Endodermal cell (in vitro differentiated cells): Measurements from ENCODE around the gene DCUN1D3. TPM values are rescaled to one million over a fixed set of nuclear protein-coding genes. Genes with fewer than 3 reads are reported as not detected.

Experiments
- DNase-seq: peaks from one replicate; pipeline ENCODE4 v3.0.0-alpha.2; 2017
- H3K27ac ChIP-seq: 2 replicates; pipeline ENCODE4 v1.5.1; 2013; ENCODE audit warnings: mild to moderate bottlenecking, low read depth, low read length, moderate library complexity
- H3K27me3 ChIP-seq: 2 replicates; pipeline ENCODE4 v1.6.1; 2013; ENCODE audit warnings: mild to moderate bottlenecking, low read length, moderate library complexity; ENCODE audit not compliant: insufficient read depth, control insufficient read depth, poor library complexity, severe bottlenecking
- H3K36me3 ChIP-seq: 2 replicates; pipeline ENCODE4 v1.7.0; 2013; ENCODE audit warnings: mild to moderate bottlenecking, low read length, moderate library complexity; ENCODE audit not compliant: control insufficient read depth, insufficient read depth
- H3K4me1 ChIP-seq: one replicate; pipeline ENCODE4 v1.7.0; 2013; ENCODE audit warnings: low read length; ENCODE audit not compliant: control insufficient read depth, insufficient read depth
- H3K4me3 ChIP-seq: 2 replicates; pipeline ENCODE4 v1.5.1; 2013; ENCODE audit warnings: mild to moderate bottlenecking, low read length, moderate library complexity
- H3K9ac ChIP-seq: 2 replicates; pipeline ENCODE4 v1.6.1; 2013; ENCODE audit warnings: mild to moderate bottlenecking, low read length, moderate library complexity; ENCODE audit not compliant: poor library complexity, severe bottlenecking; ENCODE audit errors: extremely low read depth
- H3K9me3 ChIP-seq: 2 replicates; pipeline ENCODE4 v1.6.1; 2013; ENCODE audit warnings: mild to moderate bottlenecking, low read length, moderate library complexity; ENCODE audit not compliant: control insufficient read depth
- H3K27ac Mint-ChIP-seq: 2 replicates; pipeline ENCODE4 v1.8.0; 2020; ENCODE audit warnings: mixed read lengths
- H3K27me3 Mint-ChIP-seq: 2 replicates; pipeline ENCODE4 v1.8.0; 2021; ENCODE audit warnings: mild to moderate bottlenecking, mixed read lengths; ENCODE audit not compliant: insufficient read depth
- H3K36me3 Mint-ChIP-seq: 2 replicates; pipeline ENCODE4 v1.8.0; 2020; ENCODE audit warnings: low read depth, mixed read lengths
- H3K4me1 Mint-ChIP-seq: 2 replicates; pipeline ENCODE4 v1.8.0; 2020; ENCODE audit warnings: mixed read lengths
- H3K4me3 Mint-ChIP-seq: 2 replicates; pipeline ENCODE4 v1.8.0; 2020; ENCODE audit warnings: mild to moderate bottlenecking, moderate library complexity, mixed read lengths
- H3K9me3 Mint-ChIP-seq: 2 replicates; pipeline ENCODE4 v1.8.0; 2020; ENCODE audit warnings: mild to moderate bottlenecking, mixed read lengths
- CTCF ChIP-seq: fragments of 200-600 bp; sonication (generic); conservative IDR thresholded peaks from 2 replicates; pipeline ENCODE4 v1.5.0; 2021; ENCODE audit warnings: antibody characterized with exemption, mild to moderate bottlenecking
- WGBS, 2 experiments: methylation state at CpG; one replicate each; pipeline versions ENCODE4 v1.1.5 to v1.1.7; 2013; ENCODE audit warnings: missing lambda C conversion rate in 2 of 2, mixed read lengths in 1 of 2; ENCODE audit not compliant: insufficient coverage in 1 of 2, insufficient read length in 1 of 2; 5-methylcytosine and 5-hydroxymethylcytosine counted together
- total RNA-seq, 2 donors: library from RNA; stranded (reverse); fragmentation: NEBNext Ultra II Directional in 1 of 2; extraction: Animal tissue kit (Norgen Biotek cat#: 25700) in 1 of 2; gene quantifications; 2 replicates in 1 of 2; 3 replicates in 1 of 2; pipeline ENCODE4 v1.2.1, GENCODE V29; 2021

The DCUN1D3 gene
- total RNA-seq, 2 donors from 2014 or later, result 21.3 to 22.7 TPM

GRCh38 chr16:20857281-20857680, 42.9 kb downstream of the DCUN1D3 start:
- H3K36me3 Mint-ChIP-seq, result peaks cover 31% of the 10 kb centered on the region
- Histone ChIP-seq H3K27ac (no peak overlapping the region), H3K27me3 (no peaks in the 10 kb centered on the region), H3K36me3 (peaks cover 42% of the 10 kb centered on the region), H3K9ac (no peak overlapping the region), H3K4me1 (no peaks in the 10 kb centered on the region), H3K4me3 (no peak overlapping the region), H3K9me3 (no peaks in the 10 kb centered on the region)
- no peak for DNase-seq
- TF ChIP-seq CTCF, result no peak
- 96% methylated on average over 2 of the region's 2 CpGs; no CpG with 5 or more reads in 1 of the 2 experiments for WGBS, 2 experiments
- no peak overlapping the region for H3K27ac Mint-ChIP-seq
- H3K4me1 Mint-ChIP-seq, result peaks cover 9% of the 10 kb centered on the region
- H3K27me3 Mint-ChIP-seq, result no peaks in the 10 kb centered on the region
- no peaks in the 10 kb centered on the region for H3K9me3 Mint-ChIP-seq
- H3K4me3 Mint-ChIP-seq, result no peak overlapping the region

- peaks cover 31% of the 10 kb centered on the region for H3K36me3 ChIP-seq
- Mint-ChIP-seq H3K36me3 (peaks cover 21% of the 10 kb centered on the region), H3K9me3 (no peaks in the 10 kb centered on the region), H3K27me3 (no peaks in the 10 kb centered on the region), H3K4me1 (peaks cover 19% of the 10 kb centered on the region), H3K27ac (no peak overlapping the region), H3K4me3 (no peak overlapping the region)
- WGBS, 2 experiments, result 90 to 93% methylated on average over 2 of the region's 2 CpGs
- H3K27ac ChIP-seq, result no peak overlapping the region
- DNase-seq, result no peak
- no peak for TF ChIP-seq CTCF
- H3K4me1 ChIP-seq, result peaks cover 12% of the 10 kb centered on the region
- H3K9me3 ChIP-seq, result no peaks in the 10 kb centered on the region
- H3K27me3 ChIP-seq, result no peaks in the 10 kb centered on the region
- no peak overlapping the region for H3K4me3 ChIP-seq
- H3K9ac ChIP-seq, result no peak overlapping the region
These were observed 45.2 kb downstream of the DCUN1D3 start for GRCh38 chr16:20854963-20855362.

- Mint-ChIP-seq H3K36me3 (peaks cover 16% of the 10 kb centered on the region), H3K27me3 (no peaks in the 10 kb centered on the region), H3K27ac (no peak overlapping the region), H3K4me1 (peaks cover 14% of the 10 kb centered on the region), H3K4me3 (no peak overlapping the region), H3K9me3 (no peaks in the 10 kb centered on the region)
- DNase-seq, result no peak
- H3K4me3 ChIP-seq, result no peak overlapping the region
- no peak for TF ChIP-seq CTCF
- H3K9me3 ChIP-seq, result no peaks in the 10 kb centered on the region
- no peaks in the 10 kb centered on the region for H3K27me3 ChIP-seq
- WGBS, 2 experiments, result 92 to 97% methylated on average over 2 to 3 of the region's 3 CpGs
- peaks cover 12% of the 10 kb centered on the region for H3K4me1 ChIP-seq
- H3K27ac ChIP-seq, result no peak overlapping the region
- no peak overlapping the region for H3K9ac ChIP-seq
- H3K36me3 ChIP-seq, result peaks cover 23% of the 10 kb centered on the region
These were observed 46.1 kb downstream of the DCUN1D3 start for GRCh38 chr16:20853981-20854620.
